Measurements from ENCODE around the gene NFS1. TPM values are rescaled to one million over a fixed set of nuclear protein-coding genes. Genes with fewer than 3 reads are reported as not detected.

The NFS1 gene
- polyA plus RNA-seq, 2 of the 4 experiments (the other 2 are of a cell fraction) = 44.0 to 50.5 TPM

DNA sequence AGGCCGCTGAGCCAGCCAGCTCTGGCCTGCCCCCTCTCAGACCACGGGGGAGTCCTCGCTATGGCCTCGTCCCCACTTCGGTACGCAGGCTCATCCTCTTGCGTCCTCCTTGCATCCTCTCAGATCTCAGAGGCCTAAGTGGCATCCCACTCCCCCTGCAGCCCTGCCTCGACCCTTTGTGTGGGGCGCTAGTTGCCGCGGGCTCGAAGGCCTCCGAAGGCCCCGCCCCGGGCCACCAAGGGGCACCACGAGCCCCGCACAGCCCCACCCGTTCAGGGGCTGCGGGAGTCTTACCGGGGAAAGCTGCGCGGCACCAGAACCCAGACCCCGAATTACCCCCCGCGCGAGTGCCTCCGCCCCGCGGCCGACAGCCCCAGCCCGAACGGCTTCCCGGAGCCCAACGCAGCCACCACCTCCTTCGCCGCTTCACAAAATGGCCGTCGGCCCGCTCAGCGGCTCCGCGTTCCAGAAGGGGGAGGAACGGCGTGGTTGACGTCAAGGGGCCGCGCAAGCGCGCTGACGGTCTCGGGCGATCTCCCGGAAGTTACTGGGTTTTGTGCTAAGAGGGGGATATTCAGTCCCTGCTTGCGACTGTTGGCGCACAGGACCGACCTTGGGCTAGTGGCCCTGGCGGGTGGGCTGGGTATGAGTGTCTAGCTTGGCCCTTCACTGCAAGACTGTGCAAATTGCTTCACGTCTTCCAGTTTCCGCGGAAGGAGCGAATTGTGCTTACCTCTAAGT lies 34.5 kb downstream of the NFS1 start, which contains the start of the genes CPNE1 and RBM12 (continued):
- TF ChIP-seq, protein P1, sequence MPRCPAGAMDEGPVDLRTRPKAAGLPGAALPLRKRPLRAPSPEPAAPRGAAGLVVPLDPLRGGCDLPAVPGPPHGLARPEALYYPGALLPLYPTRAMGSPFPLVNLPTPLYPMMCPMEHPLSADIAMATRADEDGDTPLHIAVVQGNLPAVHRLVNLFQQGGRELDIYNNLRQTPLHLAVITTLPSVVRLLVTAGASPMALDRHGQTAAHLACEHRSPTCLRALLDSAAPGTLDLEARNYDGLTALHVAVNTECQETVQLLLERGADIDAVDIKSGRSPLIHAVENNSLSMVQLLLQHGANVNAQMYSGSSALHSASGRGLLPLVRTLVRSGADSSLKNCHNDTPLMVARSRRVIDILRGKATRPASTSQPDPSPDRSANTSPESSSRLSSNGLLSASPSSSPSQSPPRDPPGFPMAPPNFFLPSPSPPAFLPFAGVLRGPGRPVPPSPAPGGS (IDR thresholded peaks at IDR 0.05) = peak; percentile 81; the same call in 1 of the 3 replicates
- TF ChIP-seq ZSCAN20 (CRISPR knock-in tag; IDR thresholded peaks at IDR 0.05) = no peak
- TF ChIP-seq HDAC2 (IDR thresholded peaks at IDR 0.05) = no peak
- TF ChIP-seq NPAS2 (CRISPR knock-in tag; IDR thresholded peaks at IDR 0.05; ENCODE audit: borderline replicate concordance) = no peak
- TF ChIP-seq CEBPB (IDR thresholded peaks at IDR 0.05) = no peak
- peak; percentile 92 for TF ChIP-seq POLR2A (IDR thresholded peaks at IDR 0.05; ENCODE audit: low read length)
- TF ChIP-seq, protein P2, sequence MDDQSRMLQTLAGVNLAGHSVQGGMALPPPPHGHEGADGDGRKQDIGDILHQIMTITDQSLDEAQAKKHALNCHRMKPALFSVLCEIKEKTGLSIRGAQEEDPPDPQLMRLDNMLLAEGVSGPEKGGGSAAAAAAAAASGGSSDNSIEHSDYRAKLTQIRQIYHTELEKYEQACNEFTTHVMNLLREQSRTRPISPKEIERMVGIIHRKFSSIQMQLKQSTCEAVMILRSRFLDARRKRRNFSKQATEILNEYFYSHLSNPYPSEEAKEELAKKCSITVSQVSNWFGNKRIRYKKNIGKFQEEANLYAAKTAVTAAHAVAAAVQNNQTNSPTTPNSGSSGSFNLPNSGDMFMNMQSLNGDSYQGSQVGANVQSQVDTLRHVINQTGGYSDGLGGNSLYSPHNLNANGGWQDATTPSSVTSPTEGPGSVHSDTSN (IDR thresholded peaks at IDR 0.05) = peak; percentile 53; the same call in 1 of the 2 replicates

DNA sequence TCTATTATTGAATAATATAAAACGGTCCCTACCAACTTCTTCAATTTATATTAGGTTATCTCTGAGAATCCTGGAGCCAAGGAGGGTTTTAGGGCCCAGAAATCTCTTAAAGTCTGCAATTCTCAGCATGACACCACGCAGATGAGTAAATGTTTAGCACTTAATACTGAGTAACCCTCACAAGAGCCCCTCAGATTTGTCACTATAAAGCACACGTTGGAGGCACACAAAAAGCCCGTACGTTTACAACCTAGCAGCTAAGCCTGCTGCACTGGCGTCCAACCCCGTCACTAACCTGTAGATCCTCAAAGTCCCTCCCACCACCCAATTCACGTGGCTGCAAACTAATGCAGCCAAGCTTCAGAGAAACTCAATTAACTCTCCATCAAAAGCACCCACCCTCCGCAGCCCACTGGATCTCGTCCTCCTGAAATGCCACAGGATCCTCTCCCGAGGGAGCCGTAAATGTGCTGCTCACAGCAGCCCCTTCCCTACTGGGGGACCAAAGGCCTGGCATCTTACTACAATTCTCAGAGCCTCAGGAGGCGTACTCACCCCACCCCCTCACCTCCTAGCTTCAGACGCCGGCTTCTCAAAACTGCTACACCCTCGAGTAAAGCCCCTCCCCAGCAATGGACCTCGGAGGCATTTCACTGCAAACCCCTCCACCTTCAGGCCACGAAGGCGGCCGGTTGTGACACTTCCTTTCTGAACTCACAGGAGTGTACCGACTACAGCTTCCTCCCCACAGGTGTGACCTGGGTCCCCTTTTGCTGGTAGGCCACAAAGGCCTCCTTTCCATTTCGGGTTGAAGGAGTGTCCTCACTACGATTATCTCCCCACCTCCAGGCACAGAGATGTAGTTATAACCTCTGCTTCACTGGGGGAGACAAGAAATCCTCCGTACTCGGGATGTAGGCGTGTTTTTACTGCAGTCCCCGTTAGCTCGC lies 35.4 kb downstream of the NFS1 start:
- 3% methylated on average over 27 of the region's 28 CpGs for WGBS (ENCODE audit: missing lambda C conversion rate)
- Histone ChIP-seq H3K4me1 (peaks cover 31% of the 10 kb centered on the region), H3K9me3 (no peaks in the 10 kb centered on the region), H3K4me3 (peak overlapping the region; percentile 91), H3K27ac (peak overlapping the region; percentile 94 to 99), H3K4me2 (peak overlapping the region; percentile 97)
- no peak for FAIRE-seq
- ChIA-PET CTCF (interaction anchor here (0.6 to 1.7 kb wide), 6 partner anchors 19 to 801 kb away, joined by 3 to 5 read pairs (median 4); no protein-coding TSS in a partner anchor), POLR2A (interaction anchor here (0.6 to 4.0 kb wide), 12 partner anchors 9 to 290 kb away, joined by 3 to 51 read pairs (median 4); partner anchors contain the start of genes NFS1, PHF20, RBM39 and ROMO1)
- ATAC-seq = peak; percentile 47 to 63
- TF ChIP-seq HOXA7 (CRISPR knock-in tag; IDR thresholded peaks at IDR 0.05) = peak; percentile 36; the same call in 1 of the 2 replicates
- TF ChIP-seq POLR2A (IDR thresholded peaks at IDR 0.05; ENCODE audit: low read length) = 0 out of 2 replicates have a peak, but pooled peaks have one; percentile 14
- TF ChIP-seq CHD4 (IDR thresholded peaks at IDR 0.05; ENCODE audit: borderline replicate concordance) = no peak
- peak; percentile 51 to 54 for DNase-seq (ENCODE audit: low read depth in 1 of 2, low spot score in 1 of 2)

DNA sequence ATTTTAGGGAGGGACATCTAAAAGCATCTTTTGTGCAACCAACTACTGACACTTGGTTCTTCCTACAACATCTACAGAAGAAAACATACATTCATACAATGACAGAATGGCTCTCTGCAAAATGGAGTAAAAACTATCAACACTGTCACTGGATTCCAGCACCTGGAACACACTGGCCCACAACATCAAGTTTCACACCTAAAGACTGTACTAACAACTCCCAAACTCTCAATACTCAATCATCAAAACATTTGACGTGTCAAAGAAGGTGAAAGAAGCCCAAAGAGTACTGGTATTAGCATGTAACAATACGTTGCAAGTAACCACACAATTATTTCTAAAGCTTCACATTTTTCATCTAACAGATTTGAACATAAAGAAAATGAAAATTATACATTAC lies 36.6 kb downstream of the NFS1 start:
- ATAC-seq (no peak), DNase-seq (ENCODE audit: low read depth in 1 of 2, low spot score in 1 of 2) (no peak), FAIRE-seq (no peak)
- TF ChIP-seq, protein P3, sequence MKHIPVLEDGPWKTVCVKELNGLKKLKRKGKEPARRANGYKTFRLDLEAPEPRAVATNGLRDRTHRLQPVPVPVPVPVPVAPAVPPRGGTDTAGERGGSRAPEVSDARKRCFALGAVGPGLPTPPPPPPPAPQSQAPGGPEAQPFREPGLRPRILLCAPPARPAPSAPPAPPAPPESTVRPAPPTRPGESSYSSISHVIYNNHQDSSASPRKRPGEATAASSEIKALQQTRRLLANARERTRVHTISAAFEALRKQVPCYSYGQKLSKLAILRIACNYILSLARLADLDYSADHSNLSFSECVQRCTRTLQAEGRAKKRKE (CRISPR knock-in tag; IDR thresholded peaks at IDR 0.05; ENCODE audit: low read depth) = no peak
- no peak for TF ChIP-seq SREBF2 (IDR thresholded peaks at IDR 0.05)
- TF ChIP-seq KDM5A (IDR thresholded peaks at IDR 0.05) = no peak
- H3K4me2 ChIP-seq = peak overlapping the region; percentile 97
- 33% methylated on average over 2 of the region's 2 CpGs for WGBS (ENCODE audit: missing lambda C conversion rate)
- no peak overlapping the region for H3K27ac ChIP-seq
- CTCF ChIA-PET = interaction anchor here (0.6 kb wide), 1 partner anchor 143 kb away, joined by 3 read pairs; no protein-coding TSS in a partner anchor
- peak overlapping the region; percentile 91 for H3K4me3 ChIP-seq
- no peaks in the 10 kb centered on the region for H3K9me3 ChIP-seq
- H3K4me1 ChIP-seq = peaks cover 31% of the 10 kb centered on the region
- POLR2A ChIA-PET = interaction anchor here (1.9 kb wide), 1 partner anchor 14 kb away, joined by 7 read pairs; no protein-coding TSS in a partner anchor

DNA sequence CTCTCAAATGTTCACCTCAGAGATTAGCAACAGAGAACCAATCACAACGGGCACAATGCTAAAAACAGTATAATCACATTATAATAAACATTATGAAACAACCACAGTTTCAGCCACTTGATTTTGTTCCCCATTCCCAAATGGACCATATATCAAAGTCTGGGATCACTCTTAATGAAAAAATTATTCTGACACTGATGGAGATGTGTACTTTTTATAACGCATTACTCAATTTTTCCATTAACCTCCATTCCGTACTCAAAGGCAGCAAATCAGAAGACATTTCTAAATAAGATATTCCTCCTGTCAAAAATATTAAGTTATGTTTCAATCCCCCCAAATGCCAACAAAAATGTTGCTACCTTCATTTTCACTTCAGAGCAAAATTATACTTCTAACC lies 37.2 kb downstream of the NFS1 start:
- POLR2A ChIA-PET = no interaction called here
- CTCF ChIA-PET = interaction anchor here (1.2 kb wide), 1 partner anchor 43 kb away, joined by 8 read pairs; no protein-coding TSS in a partner anchor
- WGBS (ENCODE audit: missing lambda C conversion rate) = 66% methylated on average over 3 of the region's 3 CpGs
- no peak for DNase-seq (ENCODE audit: low read depth in 1 of 2, low spot score in 1 of 2)
- TF ChIP-seq EHMT2 (IDR thresholded peaks at IDR 0.05; ENCODE audit: low read depth) (no peak), NFE2L2 (conservative IDR thresholded peaks at IDR 0.05; ENCODE audit: low read length) (no peak), ZC3H11A (IDR thresholded peaks at IDR 0.05) (no peak), HDAC2 (IDR thresholded peaks at IDR 0.05) (no peak), FOSB (CRISPR knock-in tag; IDR thresholded peaks at IDR 0.05) (no peak)
- TF ChIP-seq, protein P4, sequence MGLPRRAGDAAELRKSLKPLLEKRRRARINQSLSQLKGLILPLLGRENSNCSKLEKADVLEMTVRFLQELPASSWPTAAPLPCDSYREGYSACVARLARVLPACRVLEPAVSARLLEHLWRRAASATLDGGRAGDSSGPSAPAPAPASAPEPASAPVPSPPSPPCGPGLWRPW (IDR thresholded peaks at IDR 0.05) = no peak
- TF ChIP-seq, protein P5, sequence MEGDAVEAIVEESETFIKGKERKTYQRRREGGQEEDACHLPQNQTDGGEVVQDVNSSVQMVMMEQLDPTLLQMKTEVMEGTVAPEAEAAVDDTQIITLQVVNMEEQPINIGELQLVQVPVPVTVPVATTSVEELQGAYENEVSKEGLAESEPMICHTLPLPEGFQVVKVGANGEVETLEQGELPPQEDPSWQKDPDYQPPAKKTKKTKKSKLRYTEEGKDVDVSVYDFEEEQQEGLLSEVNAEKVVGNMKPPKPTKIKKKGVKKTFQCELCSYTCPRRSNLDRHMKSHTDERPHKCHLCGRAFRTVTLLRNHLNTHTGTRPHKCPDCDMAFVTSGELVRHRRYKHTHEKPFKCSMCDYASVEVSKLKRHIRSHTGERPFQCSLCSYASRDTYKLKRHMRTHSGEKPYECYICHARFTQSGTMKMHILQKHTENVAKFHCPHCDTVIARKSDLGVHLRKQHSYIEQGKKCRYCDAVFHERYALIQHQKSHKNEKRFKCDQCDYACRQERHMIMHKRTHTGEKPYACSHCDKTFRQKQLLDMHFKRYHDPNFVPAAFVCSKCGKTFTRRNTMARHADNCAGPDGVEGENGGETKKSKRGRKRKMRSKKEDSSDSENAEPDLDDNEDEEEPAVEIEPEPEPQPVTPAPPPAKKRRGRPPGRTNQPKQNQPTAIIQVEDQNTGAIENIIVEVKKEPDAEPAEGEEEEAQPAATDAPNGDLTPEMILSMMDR (IDR thresholded peaks at IDR 0.05) = no peak
- TF ChIP-seq, protein P6, sequence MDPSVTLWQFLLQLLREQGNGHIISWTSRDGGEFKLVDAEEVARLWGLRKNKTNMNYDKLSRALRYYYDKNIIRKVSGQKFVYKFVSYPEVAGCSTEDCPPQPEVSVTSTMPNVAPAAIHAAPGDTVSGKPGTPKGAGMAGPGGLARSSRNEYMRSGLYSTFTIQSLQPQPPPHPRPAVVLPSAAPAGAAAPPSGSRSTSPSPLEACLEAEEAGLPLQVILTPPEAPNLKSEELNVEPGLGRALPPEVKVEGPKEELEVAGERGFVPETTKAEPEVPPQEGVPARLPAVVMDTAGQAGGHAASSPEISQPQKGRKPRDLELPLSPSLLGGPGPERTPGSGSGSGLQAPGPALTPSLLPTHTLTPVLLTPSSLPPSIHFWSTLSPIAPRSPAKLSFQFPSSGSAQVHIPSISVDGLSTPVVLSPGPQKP (IDR thresholded peaks at IDR 0.05; ENCODE audit: low read depth, low read length) = no peak
- Histone ChIP-seq H3K4me1 (peaks cover 31% of the 10 kb centered on the region), H3K27ac (no peak overlapping the region), H3K9me3 (no peaks in the 10 kb centered on the region), H3K4me3 (peak overlapping the region; percentile 91; the same call in 2 of the 3 replicates), H3K4me2 (peak overlapping the region; percentile 97)
- ATAC-seq = no peak
- no peak for FAIRE-seq
